ENCODE results near the gene ADGRF3.
"Not testable (repeated sequence)": the region's sequence is repeated elsewhere in the genome, so short reads cannot be mapped to it uniquely, and the experiment has no call there.

DNA sequence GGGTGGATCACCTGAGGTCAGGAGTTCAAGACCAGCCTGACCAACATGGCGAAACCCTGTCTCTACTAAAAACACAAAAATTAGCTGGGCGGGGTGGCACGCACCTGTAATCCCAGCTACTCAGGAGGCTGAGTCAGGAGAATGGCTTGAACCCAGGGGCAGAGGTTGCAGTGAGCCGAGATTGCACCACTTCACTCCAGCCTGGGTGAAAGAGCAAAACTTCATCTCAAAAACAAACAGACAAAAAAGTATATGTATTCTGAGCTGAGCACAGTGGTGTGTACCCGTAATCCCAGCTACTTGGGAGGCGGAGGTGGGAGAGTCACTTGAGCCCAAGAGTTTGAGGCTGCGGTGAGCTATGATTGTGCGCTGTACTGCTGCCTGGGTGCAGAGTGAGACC is 15.3 kb downstream of the ADGRF3 start:
- not testable (repeated sequence) for TF ChIP-seq EZH2 (IDR thresholded peaks at IDR 0.05; ENCODE audit: borderline replicate concordance, low read depth, low read length, poor library complexity, severe bottlenecking)
- TF ChIP-seq, protein P1, sequence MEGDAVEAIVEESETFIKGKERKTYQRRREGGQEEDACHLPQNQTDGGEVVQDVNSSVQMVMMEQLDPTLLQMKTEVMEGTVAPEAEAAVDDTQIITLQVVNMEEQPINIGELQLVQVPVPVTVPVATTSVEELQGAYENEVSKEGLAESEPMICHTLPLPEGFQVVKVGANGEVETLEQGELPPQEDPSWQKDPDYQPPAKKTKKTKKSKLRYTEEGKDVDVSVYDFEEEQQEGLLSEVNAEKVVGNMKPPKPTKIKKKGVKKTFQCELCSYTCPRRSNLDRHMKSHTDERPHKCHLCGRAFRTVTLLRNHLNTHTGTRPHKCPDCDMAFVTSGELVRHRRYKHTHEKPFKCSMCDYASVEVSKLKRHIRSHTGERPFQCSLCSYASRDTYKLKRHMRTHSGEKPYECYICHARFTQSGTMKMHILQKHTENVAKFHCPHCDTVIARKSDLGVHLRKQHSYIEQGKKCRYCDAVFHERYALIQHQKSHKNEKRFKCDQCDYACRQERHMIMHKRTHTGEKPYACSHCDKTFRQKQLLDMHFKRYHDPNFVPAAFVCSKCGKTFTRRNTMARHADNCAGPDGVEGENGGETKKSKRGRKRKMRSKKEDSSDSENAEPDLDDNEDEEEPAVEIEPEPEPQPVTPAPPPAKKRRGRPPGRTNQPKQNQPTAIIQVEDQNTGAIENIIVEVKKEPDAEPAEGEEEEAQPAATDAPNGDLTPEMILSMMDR (conservative IDR thresholded peaks at IDR 0.05; ENCODE audit: low read depth, low read length) = not testable (repeated sequence)
